ENCODE data around the gene GRK4.

GRCh38 chr4:3031357-3032082 lies 68.1 kb downstream of the GRK4 start:
- TF ChIP-seq CTCF (IDR thresholded peaks at IDR 0.05) (no peak), ZFX (IDR thresholded peaks at IDR 0.05; ENCODE audit: borderline replicate concordance) (no peak)

Data from 22Rv1 (cell line).